ENCODE measurements around the gene HTR3D.
"Not testable (repeated sequence)": the region's sequence is repeated elsewhere in the genome, so short reads cannot be mapped to it uniquely, and the experiment has no call there.

DNA sequence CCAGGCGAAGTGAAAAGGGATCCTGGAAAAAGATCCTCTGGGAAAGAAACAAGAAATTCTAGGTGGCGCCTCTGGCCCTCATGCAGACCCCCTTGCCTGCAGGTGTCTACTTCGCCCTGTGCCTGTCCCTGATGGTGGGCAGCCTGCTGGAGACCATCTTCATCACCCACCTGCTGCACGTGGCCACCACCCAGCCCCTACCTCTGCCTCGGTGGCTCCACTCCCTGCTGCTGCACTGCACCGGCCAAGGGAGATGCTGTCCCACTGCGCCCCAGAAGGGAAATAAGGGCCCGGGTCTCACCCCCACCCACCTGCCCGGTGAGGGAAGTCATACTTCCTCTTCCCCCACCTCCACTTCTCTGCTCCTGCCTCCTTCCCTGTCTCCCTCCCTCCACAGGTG is 6.8 kb downstream of the HTR3D start:
- TF ChIP-seq, protein P1, sequence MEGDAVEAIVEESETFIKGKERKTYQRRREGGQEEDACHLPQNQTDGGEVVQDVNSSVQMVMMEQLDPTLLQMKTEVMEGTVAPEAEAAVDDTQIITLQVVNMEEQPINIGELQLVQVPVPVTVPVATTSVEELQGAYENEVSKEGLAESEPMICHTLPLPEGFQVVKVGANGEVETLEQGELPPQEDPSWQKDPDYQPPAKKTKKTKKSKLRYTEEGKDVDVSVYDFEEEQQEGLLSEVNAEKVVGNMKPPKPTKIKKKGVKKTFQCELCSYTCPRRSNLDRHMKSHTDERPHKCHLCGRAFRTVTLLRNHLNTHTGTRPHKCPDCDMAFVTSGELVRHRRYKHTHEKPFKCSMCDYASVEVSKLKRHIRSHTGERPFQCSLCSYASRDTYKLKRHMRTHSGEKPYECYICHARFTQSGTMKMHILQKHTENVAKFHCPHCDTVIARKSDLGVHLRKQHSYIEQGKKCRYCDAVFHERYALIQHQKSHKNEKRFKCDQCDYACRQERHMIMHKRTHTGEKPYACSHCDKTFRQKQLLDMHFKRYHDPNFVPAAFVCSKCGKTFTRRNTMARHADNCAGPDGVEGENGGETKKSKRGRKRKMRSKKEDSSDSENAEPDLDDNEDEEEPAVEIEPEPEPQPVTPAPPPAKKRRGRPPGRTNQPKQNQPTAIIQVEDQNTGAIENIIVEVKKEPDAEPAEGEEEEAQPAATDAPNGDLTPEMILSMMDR (conservative IDR thresholded peaks at IDR 0.05), result not testable (repeated sequence)
- not testable (repeated sequence) for TF ChIP-seq ZFX (IDR thresholded peaks at IDR 0.05)
